SU-DHL-6 (cell line): ENCODE results near the gene QPCTL.

ENCODE experiments used
- EZH2phosphoT487 ChIP-seq: fragments of 200-600 bp; sonication (generic), shearing (Covaris generic); conservative IDR thresholded peaks from 2 replicates; pipeline ENCODE4 v1.6.1; 2018; ENCODE audit warnings: mild to moderate bottlenecking, antibody characterized with exemption, low read length, moderate library complexity, mixed read lengths
- TF ChIP-seq, protein P1 (sequence below): fragments of 200-600 bp; sonication (generic); IDR thresholded peaks from one replicate; pipeline ENCODE4 v1.5.1; 2017; ENCODE audit warnings: antibody characterized with exemption, mild to moderate bottlenecking, low read length, moderate library complexity; ENCODE audit not compliant: insufficient read depth, poor library complexity, severe bottlenecking

DNA sequence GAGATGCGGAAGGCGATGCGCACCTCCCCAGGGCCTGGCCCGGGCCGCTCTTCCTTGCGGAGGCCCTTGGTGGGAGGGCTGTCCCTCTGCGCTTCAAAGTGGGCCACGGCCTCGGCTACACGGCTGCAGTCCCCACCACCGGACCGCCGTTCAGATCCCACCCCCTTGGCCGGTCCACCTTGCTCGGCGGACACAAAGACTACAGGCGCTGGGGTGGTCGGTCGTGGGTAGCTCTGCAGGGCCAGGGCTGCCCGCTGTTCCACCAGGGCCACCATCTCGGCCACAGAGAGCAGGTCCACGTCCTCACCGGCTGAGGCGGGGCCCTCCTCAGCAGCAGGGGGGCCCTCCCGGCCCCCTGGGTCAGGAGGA, 20.2 kb downstream of the QPCTL start:
- TF ChIP-seq, protein P1, sequence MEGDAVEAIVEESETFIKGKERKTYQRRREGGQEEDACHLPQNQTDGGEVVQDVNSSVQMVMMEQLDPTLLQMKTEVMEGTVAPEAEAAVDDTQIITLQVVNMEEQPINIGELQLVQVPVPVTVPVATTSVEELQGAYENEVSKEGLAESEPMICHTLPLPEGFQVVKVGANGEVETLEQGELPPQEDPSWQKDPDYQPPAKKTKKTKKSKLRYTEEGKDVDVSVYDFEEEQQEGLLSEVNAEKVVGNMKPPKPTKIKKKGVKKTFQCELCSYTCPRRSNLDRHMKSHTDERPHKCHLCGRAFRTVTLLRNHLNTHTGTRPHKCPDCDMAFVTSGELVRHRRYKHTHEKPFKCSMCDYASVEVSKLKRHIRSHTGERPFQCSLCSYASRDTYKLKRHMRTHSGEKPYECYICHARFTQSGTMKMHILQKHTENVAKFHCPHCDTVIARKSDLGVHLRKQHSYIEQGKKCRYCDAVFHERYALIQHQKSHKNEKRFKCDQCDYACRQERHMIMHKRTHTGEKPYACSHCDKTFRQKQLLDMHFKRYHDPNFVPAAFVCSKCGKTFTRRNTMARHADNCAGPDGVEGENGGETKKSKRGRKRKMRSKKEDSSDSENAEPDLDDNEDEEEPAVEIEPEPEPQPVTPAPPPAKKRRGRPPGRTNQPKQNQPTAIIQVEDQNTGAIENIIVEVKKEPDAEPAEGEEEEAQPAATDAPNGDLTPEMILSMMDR: no peak
- TF ChIP-seq EZH2phosphoT487: no peak
